Stimulated activated CD4-positive, alpha-beta T cell treated with anti-CD3 and anti-CD28 coated beads, Interleukin-1b, Interleukin-23, amount 100 ng/mL, for 24 hours (primary cell): ENCODE data around the gene SLITRK2.

Experiments used
- DNase-seq, 4 experiments: peaks; one replicate each; pipeline ENCODE4 v3.0.0-alpha.2; 2020; ENCODE audit warnings: low read depth in 4 of 4, low spot score in 1 of 4

Gene SLITRK2

GRCh38 chrX:145817331-145818185 is at the start of gene SLITRK2:
SLITRK2 (plus strand) TSS chrX:145817829; CDS start chrX:145822426, 4,597 bp downstream.
- DNase-seq: no peak

- no peak for DNase-seq
Observed at GRCh38 chrX:145773006-145773405, 44.6 kb upstream of the SLITRK2 start.

GRCh38 chrX:145792281-145792680 is 25.3 kb upstream of the SLITRK2 start:
- no peak for DNase-seq

- DNase-seq: no peak
Observed at GRCh38 chrX:145803508-145803907, 14.1 kb upstream of the SLITRK2 start.

GRCh38 chrX:145813081-145813480 is 4.5 kb upstream of the SLITRK2 start:
- no peak for DNase-seq

- no peak for DNase-seq
Observed at GRCh38 chrX:145816601-145817315, 871 bp upstream of the SLITRK2 start.

GRCh38 chrX:145818186-145819113 is 821 bp downstream of the SLITRK2 start:
- no peak for DNase-seq

- DNase-seq: no peak
Observed at GRCh38 chrX:145820825-145821224, 3.2 kb downstream of the SLITRK2 start.

- DNase-seq: no peak
Observed at GRCh38 chrX:145821291-145821897, 3.8 kb downstream of the SLITRK2 start.

- DNase-seq: no peak
Observed at GRCh38 chrX:145821898-145822571, 4.4 kb downstream of the SLITRK2 start.

GRCh38 chrX:145823132-145823531 is 5.5 kb downstream of the SLITRK2 start:
- no peak for DNase-seq

GRCh38 chrX:145825896-145826295 is 8.3 kb downstream of the SLITRK2 start:
- no peak for DNase-seq

- DNase-seq: no peak
Observed at GRCh38 chrX:145826466-145826865, 8.8 kb downstream of the SLITRK2 start.

GRCh38 chrX:145832796-145833195 is 15.2 kb downstream of the SLITRK2 start:
- no peak for DNase-seq

GRCh38 chrX:145840531-145840930 is 22.9 kb downstream of the SLITRK2 start:
- no peak for DNase-seq

- no peak for DNase-seq
Observed at GRCh38 chrX:145843146-145843904, 25.7 kb downstream of the SLITRK2 start.

GRCh38 chrX:145844886-145845285 is 27.3 kb downstream of the SLITRK2 start:
- DNase-seq: no peak

- DNase-seq: no peak
Observed at GRCh38 chrX:145848448-145848847, 30.8 kb downstream of the SLITRK2 start.

- DNase-seq: no peak
Observed at GRCh38 chrX:145848857-145849256, 31.2 kb downstream of the SLITRK2 start.

GRCh38 chrX:145853181-145853580 is 35.6 kb downstream of the SLITRK2 start:
- no peak for DNase-seq
